HCT116 (cell line): ENCODE results near the gene TFIP11.

Experiments
- ATF3 ChIP-seq: IDR thresholded peaks from 2 replicates; pipeline ENCODE4 v1.6.1; 2012
- CTCF ChIP-seq, 3 experiments: fragments of 200-600 bp in 1 of 3; sonication (generic) in 1 of 3; IDR thresholded peaks in 2 of 3; conservative IDR thresholded peaks in 1 of 3; 2 replicates each; pipeline ENCODE4 v1.5.1; 2012 to 2017; ENCODE audit warnings: low read depth in 2 of 3, low read length in 2 of 3, antibody characterized with exemption in 1 of 3, borderline replicate concordance in 1 of 3, control low read depth in 1 of 3, mild to moderate bottlenecking in 1 of 3, mixed read lengths in 1 of 3, mixed run types in 1 of 3, moderate library complexity in 1 of 3; ENCODE audit not compliant: insufficient read depth in 1 of 3
- EZH2 ChIP-seq: fragments of 200-600 bp; sonication (generic); IDR thresholded peaks from 2 replicates; pipeline ENCODE4 v1.6.1; 2017; ENCODE audit warnings: antibody characterized with exemption, mixed run types
- POLR2A ChIP-seq: IDR thresholded peaks from 2 replicates; pipeline ENCODE4 v1.7.0; 2011; ENCODE audit warnings: borderline replicate concordance; ENCODE audit not compliant: insufficient read depth, insufficient read length; ENCODE audit errors: extremely low read depth
- RAD21 ChIP-seq: IDR thresholded peaks from 2 replicates; pipeline ENCODE4 v1.6.1; 2012; ENCODE audit warnings: low read depth, mild to moderate bottlenecking
- SP1 ChIP-seq: IDR thresholded peaks from 2 replicates; pipeline ENCODE4 v1.6.1; 2012; ENCODE audit warnings: low read depth
- ZBTB33 ChIP-seq: IDR thresholded peaks from 2 replicates; pipeline ENCODE4 v1.6.1; 2011; ENCODE audit warnings: mild to moderate bottlenecking, low read length, moderate library complexity; ENCODE audit not compliant: insufficient replicate concordance; ENCODE audit errors: extremely low read depth

GRCh38 chr22:26477341-26477731, 34.9 kb downstream of the TFIP11 start:
- TF ChIP-seq ZBTB33 (no peak), CTCF (IDR thresholded peaks at IDR 0.05 in 2 of 3, conservative IDR thresholded peaks at IDR 0.05 in 1 of 3; ENCODE audit: borderline replicate concordance in 1 of 3, insufficient read depth in 1 of 3, low read depth in 2 of 3, low read length in 2 of 3) (no peak), EZH2 (no peak), POLR2A (no peak), ATF3 (no peak), RAD21 (no peak), SP1 (no peak)
